MG63 (cell line): ENCODE measurements around the gene GCLC. TPM values are rescaled to one million over a fixed set of nuclear protein-coding genes. Genes with fewer than 3 reads are reported as not detected.
"Not testable (repeated sequence)": the region's sequence is repeated elsewhere in the genome, so short reads cannot be mapped to it uniquely, and the experiment has no call there.

Experiments
- DNase-seq: peaks from one replicate; pipeline ENCODE4 v3.0.0-alpha.2; 2020
- H3K27me3 ChIP-seq: fragments of 250-450 bp; sonication (Bioruptor Pico); 2 replicates; pipeline ENCODE4 v1.5.1; 2020; ENCODE audit warnings: mild to moderate bottlenecking, moderate library complexity
- H3K36me3 ChIP-seq: fragments of 250-450 bp; sonication (Bioruptor Pico); 2 replicates; pipeline ENCODE4 v1.5.1; 2020; ENCODE audit warnings: mild to moderate bottlenecking, moderate library complexity
- H3K4me3 ChIP-seq: fragments of 250-450 bp; sonication (Bioruptor Pico); 2 replicates; pipeline ENCODE4 v1.5.1; 2020; ENCODE audit warnings: mild to moderate bottlenecking, moderate library complexity
- H3K9me3 ChIP-seq: fragments of 250-450 bp; sonication (Bioruptor Pico); 2 replicates; pipeline ENCODE4 v1.5.1; 2020; ENCODE audit warnings: mild to moderate bottlenecking, moderate library complexity
- total RNA-seq: library from RNA; depleted of rRNA; stranded (reverse); fragments of >200 nt; shearing (Covaris generic); gene quantifications from 2 replicates; pipeline ENCODE4 v1.2.3, GENCODE V29; 2014; ENCODE audit warnings: low replicate concordance

Gene GCLC
- total RNA-seq, 1 experiment from 2014 or later, result 7.0 TPM

GRCh38 chr6:53568776-53569616, 24.1 kb upstream of the GCLC start:
- no peaks in the 10 kb centered on the region for H3K27me3 ChIP-seq
- H3K4me3 ChIP-seq, result no peak overlapping the region
- no peak for DNase-seq
- H3K36me3 ChIP-seq, result no peaks in the 10 kb centered on the region
- no peaks in the 10 kb centered on the region for H3K9me3 ChIP-seq

DNA sequence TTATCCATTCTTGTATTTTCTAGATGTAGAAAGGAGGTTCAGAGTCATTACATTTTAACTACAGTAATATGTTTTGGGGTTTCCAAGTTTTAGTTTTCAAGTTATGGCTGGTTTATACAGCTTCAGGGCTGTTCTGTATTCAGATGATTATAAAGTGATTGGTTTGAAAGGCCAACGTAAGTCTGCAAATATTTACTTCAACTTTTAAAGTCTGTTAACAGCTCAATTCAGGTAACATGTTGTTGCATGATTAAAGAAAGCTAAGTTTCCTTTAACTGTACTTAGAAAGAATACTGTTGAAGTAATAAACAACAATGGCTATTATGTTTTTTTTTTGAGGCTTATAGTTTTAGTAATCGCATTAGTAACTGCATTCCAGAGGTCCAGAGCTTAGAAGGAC, 22.8 kb upstream of the GCLC start:
- H3K4me3 ChIP-seq, result no peak overlapping the region
- DNase-seq, result no peak
- H3K36me3 ChIP-seq, result no peaks in the 10 kb centered on the region
- H3K27me3 ChIP-seq, result no peaks in the 10 kb centered on the region
- no peaks in the 10 kb centered on the region for H3K9me3 ChIP-seq

GRCh38 chr6:53566755-53567154, 21.9 kb upstream of the GCLC start:
- no peak overlapping the region for H3K4me3 ChIP-seq
- H3K27me3 ChIP-seq, result no peaks in the 10 kb centered on the region
- H3K36me3 ChIP-seq, result no peaks in the 10 kb centered on the region
- H3K9me3 ChIP-seq, result no peaks in the 10 kb centered on the region
- DNase-seq, result no peak

DNA sequence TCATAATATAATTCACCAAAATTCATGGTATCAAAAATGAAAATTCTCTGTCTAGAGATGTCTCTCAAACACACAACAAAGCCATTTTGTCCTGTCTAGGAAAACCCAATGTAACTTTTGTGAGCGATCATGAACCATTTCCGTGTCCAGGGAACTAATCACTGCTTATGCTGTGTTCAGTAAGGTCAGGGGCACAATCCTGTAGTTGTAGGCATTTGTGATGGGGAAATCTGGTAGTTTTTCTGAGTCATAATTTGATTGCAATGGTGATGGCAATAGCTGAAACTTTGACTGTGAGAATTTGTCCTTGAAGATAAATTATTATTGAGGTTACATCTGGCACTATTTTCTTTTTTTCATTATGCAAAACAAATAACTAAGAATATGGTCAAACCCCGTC, 21.0 kb upstream of the GCLC start:
- H3K9me3 ChIP-seq, result no peaks in the 10 kb centered on the region; the same call in 1 of the 2 replicates

DNA sequence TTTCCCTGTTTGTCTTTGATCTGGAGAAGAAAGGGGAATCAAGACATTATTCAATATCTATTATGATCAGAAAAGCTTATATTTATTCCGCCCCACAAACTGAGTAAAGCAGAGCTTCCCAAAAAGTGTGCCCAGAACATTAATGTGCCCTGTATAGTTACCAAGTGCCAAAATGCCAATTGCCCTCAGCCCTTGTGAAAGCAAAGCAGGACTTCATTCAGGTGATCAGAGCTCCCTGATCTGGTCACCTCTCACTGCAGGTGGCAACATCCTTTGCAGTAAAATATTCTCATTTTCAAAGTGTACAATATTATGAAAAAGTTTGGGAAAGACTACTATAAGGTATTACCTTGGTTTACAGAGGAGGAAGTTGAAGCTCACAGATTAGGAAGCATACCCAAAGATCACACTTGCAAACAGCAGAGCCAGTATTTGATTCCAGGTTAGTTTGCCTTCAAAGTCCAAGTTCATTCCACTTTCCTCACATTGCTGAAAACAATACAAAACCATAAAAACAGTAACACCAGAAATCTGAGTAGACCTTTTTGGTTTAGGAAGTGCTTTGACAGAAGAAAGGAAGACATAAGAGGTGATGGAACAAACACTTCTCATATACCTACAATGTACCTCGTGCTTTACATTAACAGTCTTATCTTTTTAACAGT, 19.6 kb upstream of the GCLC start:
- H3K9me3 ChIP-seq, result no peaks in the 10 kb centered on the region; the same call in 1 of the 2 replicates
- no peaks in the 10 kb centered on the region for H3K27me3 ChIP-seq
- DNase-seq, result no peak
- no peaks in the 10 kb centered on the region for H3K36me3 ChIP-seq
- H3K4me3 ChIP-seq, result no peak overlapping the region

More for the DNA sequence above, 21.0 kb upstream of the GCLC start:
- DNase-seq, result no peak
- no peaks in the 10 kb centered on the region for H3K27me3 ChIP-seq
- H3K4me3 ChIP-seq, result no peak overlapping the region
- no peaks in the 10 kb centered on the region for H3K36me3 ChIP-seq

DNA sequence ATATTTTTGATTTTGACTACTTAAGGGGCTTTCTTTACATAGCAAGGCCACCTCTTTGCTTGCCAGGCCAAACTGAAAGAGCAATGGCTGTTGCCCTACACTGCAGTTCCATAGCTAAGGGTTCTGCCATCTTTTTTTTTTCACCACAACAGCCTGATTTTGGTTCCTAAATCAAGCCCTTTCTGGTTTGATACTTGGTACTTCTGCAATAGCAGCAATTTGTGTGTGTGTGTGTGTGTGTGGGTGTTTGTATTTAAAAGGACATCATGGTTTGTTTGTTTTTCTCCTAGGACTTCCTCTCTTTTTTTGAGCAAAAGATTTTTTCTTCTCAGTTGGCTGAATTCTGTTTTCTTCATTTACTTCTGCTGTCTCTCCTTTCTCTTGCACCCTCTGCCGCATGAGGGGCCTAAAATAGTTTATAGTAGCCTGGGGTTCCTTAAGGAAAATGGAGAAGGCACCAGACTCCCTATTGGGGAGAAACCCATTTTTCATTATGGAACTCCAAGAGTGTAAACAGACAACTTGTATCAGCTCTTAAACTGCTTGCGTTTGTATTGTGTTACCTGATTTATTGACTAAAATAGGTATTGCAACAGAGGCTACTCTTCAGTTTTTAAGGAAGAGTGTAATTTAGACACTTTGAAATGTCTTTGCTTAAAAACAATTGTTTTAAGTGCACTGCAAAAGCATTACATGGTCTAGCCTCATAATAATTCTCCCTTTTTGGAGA, 12.2 kb upstream of the GCLC start:
- H3K9me3 ChIP-seq, result peaks cover 2% of the 10 kb centered on the region; the same call in 1 of the 2 replicates
- no peak overlapping the region for H3K4me3 ChIP-seq
- no peaks in the 10 kb centered on the region for H3K36me3 ChIP-seq
- DNase-seq, result no peak
- no peaks in the 10 kb centered on the region for H3K27me3 ChIP-seq

- DNase-seq, H3K27me3 ChIP-seq, H3K9me3 ChIP-seq, H3K36me3 ChIP-seq, H3K4me3 ChIP-seq: not testable (repeated sequence)
These were observed 8.7 kb upstream of the GCLC start for GRCh38 chr6:53553600-53553999.

DNA sequence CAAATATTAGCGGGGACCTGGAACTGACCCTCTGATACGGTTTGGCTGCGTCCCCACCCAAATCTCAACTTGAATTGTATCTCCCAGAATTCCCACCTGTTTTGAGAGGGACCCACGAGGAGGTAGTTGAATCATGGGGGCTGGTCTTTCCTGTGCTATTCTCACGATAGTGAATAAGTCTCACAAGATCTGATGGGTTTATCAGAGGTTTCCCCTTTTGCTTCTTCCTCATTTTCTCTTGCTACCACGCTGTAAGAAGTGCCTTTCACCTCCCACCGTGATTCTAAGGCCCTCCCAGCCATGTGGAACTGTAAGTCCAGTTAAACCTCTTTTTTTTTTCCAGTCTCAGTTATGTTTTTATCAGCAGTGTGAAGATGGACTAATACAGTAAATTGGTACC, 6.8 kb upstream of the GCLC start:
- not testable (repeated sequence) for H3K4me3 ChIP-seq, H3K36me3 ChIP-seq, H3K27me3 ChIP-seq, H3K9me3 ChIP-seq, DNase-seq

GRCh38 chr6:53547811-53548496, 3.1 kb upstream of the GCLC start:
- no peaks in the 10 kb centered on the region for H3K27me3 ChIP-seq
- peak overlapping the region; percentile 49 for H3K4me3 ChIP-seq
- H3K9me3 ChIP-seq, result no peaks in the 10 kb centered on the region
- no peaks in the 10 kb centered on the region for H3K36me3 ChIP-seq
- peak; percentile 95 for DNase-seq

- DNase-seq, result no peak
- H3K36me3 ChIP-seq, result no peaks in the 10 kb centered on the region
- peak overlapping the region; percentile 49 for H3K4me3 ChIP-seq
- no peaks in the 10 kb centered on the region for H3K27me3 ChIP-seq
- H3K9me3 ChIP-seq, result no peaks in the 10 kb centered on the region
These were observed 2.4 kb upstream of the GCLC start for GRCh38 chr6:53547166-53547810.

DNA sequence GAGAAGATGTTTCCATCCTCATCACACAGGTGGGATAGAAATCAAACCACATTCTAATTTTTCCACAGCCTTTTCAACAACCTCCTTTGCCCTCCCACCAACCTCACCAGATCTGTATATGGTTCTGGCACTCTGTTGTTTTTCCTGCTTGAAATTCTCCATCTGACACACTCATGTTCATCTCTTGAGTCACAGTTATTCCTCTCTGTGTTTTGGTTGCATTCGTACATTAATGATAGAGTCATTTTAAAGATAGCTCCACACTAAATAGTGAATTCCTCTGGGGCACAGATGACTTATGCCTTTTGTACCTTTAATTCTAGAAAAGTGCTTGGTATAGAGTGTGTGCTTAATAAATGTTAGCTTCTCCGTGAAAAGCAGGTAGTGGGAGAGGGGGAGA, 1.4 kb upstream of the GCLC start:
- no peaks in the 10 kb centered on the region for H3K9me3 ChIP-seq
- H3K27me3 ChIP-seq, result no peaks in the 10 kb centered on the region
- no peak overlapping the region for H3K4me3 ChIP-seq
- DNase-seq, result no peak
- no peaks in the 10 kb centered on the region for H3K36me3 ChIP-seq

GRCh38 chr6:53544217-53544469, 758 bp downstream of the GCLC start:
- no peak for DNase-seq
- H3K36me3 ChIP-seq, result no peaks in the 10 kb centered on the region
- peak overlapping the region; percentile 66 for H3K4me3 ChIP-seq
- H3K27me3 ChIP-seq, result no peaks in the 10 kb centered on the region
- no peaks in the 10 kb centered on the region for H3K9me3 ChIP-seq

- Histone ChIP-seq H3K27me3 (no peaks in the 10 kb centered on the region), H3K9me3 (no peaks in the 10 kb centered on the region), H3K4me3 (peak overlapping the region; percentile 66), H3K36me3 (no peaks in the 10 kb centered on the region)
- DNase-seq, result no peak
These were observed 1.3 kb downstream of the GCLC start for GRCh38 chr6:53543359-53544216.

DNA sequence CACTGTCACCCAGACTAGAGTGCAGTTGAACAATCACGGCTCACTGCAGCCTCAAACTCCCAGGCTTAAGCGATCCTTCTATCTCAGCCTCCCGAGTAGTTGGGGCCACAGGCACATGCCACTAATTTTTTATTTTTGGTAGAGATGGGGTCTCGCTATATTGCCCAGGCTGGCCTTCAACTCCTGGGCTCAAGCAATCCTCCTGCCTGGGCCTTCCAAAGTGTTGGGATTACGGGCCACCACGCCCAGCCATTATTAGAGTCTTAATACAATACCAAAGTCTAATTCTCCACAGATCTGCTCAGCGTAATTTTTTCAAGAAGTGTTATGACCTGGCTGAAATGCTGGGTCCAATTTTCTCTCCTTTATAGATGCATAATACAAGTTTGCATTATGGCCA, 3.0 kb downstream of the GCLC start:
- DNase-seq, result no peak
- no peaks in the 10 kb centered on the region for H3K27me3 ChIP-seq
- H3K36me3 ChIP-seq, result no peaks in the 10 kb centered on the region
- H3K9me3 ChIP-seq, result no peaks in the 10 kb centered on the region
- no peak overlapping the region for H3K4me3 ChIP-seq

DNA sequence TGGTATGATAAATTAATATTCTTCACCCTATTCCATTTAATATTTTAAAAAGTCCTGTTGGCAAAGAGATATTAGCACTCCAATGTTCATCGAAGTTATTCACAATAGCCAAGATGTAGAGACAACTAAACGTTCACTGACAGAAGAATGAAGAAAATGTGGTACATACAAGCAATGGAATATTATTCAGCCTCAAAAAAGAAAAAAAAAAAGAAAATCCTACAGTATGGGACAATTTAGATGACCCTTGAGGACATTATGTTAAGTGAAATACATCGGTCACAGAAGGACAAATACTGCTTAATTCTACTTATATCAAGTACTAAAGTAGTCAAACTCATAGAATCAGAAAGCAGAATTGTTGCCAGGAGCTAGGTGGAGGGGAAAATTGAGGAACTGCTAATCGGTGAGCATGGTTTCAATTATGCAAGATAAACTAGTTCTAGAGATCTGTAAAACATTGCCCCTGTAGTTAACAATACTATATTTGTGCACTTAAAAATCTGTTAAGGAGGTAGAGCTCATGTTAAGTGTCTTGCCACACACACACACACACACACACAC, 4.7 kb downstream of the GCLC start:
- no peak overlapping the region for H3K4me3 ChIP-seq
- H3K27me3 ChIP-seq, result no peaks in the 10 kb centered on the region
- H3K36me3 ChIP-seq, result no peaks in the 10 kb centered on the region
- DNase-seq, result no peak
- H3K9me3 ChIP-seq, result no peaks in the 10 kb centered on the region

DNA sequence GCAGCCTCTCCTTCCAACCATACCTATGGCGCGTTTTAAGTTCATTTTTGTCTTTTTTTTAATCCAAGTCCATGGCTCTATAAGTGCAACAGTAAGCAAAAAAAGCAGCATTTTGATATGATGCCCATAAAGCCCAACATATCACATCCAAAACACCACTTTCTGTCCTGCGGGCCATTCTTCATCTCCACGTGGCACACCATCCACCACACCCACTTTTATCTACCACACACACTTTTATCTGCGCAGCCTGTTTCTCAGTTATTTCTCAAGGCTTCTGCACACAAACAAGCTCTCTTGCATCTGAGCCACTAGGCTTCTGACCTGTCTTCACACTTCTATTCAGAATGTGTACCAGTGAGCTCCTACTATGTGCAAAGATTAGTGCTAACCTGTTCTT, 5.3 kb downstream of the GCLC start:
- Histone ChIP-seq H3K9me3 (no peaks in the 10 kb centered on the region), H3K36me3 (no peaks in the 10 kb centered on the region), H3K27me3 (no peaks in the 10 kb centered on the region), H3K4me3 (no peak overlapping the region)
- no peak for DNase-seq
